GM10266 (cell line): ENCODE measurements around the gene CUZD1.

ENCODE experiments used
- DNase-seq: peaks from one replicate; pipeline ENCODE4 v3.0.0; 2012; ENCODE audit errors: extremely low spot score
- TF ChIP-seq, protein P1 (sequence below): IDR thresholded peaks from 2 replicates; pipeline ENCODE4 v1.5.1; 2012; ENCODE audit warnings: mild to moderate bottlenecking, low read depth; ENCODE audit not compliant: control insufficient read depth, insufficient read depth; ENCODE audit errors: missing control alignments

The CUZD1 gene

DNA sequence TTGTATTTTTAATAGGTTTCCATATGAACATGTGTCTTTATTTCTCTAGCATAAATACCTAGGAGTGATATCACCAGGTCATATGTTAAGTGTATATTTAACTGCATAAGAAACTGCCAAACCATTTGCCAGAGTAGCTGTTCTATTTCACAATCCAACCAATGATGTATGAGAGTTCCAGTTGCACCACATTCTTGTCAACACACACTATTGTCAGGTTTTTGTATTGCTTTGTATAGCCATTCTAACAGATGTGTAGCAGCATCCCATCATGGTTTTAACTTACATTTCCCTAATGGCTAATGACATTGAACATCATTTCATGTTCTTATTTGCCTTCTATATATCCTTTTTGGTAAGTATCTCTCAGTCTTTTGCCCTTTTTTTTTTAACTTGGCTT is 4.1 kb downstream of the CUZD1 start:
- no peak for DNase-seq
- TF ChIP-seq, protein P1, sequence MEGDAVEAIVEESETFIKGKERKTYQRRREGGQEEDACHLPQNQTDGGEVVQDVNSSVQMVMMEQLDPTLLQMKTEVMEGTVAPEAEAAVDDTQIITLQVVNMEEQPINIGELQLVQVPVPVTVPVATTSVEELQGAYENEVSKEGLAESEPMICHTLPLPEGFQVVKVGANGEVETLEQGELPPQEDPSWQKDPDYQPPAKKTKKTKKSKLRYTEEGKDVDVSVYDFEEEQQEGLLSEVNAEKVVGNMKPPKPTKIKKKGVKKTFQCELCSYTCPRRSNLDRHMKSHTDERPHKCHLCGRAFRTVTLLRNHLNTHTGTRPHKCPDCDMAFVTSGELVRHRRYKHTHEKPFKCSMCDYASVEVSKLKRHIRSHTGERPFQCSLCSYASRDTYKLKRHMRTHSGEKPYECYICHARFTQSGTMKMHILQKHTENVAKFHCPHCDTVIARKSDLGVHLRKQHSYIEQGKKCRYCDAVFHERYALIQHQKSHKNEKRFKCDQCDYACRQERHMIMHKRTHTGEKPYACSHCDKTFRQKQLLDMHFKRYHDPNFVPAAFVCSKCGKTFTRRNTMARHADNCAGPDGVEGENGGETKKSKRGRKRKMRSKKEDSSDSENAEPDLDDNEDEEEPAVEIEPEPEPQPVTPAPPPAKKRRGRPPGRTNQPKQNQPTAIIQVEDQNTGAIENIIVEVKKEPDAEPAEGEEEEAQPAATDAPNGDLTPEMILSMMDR: no peak

DNA sequence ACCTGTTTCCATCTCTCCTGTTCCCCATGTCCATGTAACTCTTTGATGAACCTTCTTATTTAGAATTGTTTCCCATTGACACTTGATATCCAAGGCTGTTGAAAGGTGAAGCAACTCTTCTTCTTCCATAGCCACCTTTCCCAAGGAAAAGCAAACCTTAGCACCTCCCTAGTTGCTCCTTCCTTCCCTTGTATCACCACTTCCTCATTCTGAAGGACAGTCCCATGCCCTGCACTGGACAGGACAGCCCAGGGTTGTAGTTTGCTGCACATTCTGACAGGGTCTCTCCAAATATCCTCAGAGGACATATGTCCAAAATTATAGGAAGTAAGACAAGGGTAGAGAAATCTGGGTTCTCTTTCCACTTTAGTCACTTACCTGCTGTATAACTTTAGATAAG is 6.2 kb downstream of the CUZD1 start:
- TF ChIP-seq, protein P1: no peak
- DNase-seq: no peak

DNA sequence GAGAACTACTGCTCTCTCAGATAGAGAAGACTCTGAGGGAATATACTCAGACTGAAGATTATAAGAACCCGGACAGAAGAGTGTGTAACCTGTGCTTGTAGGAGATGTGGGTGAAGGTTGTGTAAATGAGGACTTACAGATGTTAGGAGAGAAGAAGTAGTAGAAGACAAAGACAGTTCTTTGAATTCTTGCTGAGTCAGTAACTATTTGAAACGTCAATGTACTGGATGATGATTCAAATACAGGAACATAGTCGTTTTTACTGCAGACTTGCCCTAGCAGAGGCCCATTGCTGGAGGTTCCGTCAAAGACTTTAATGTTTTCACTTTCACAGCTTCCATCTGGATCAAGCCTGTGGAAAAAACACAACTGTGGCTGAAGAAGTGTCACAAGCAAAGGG is 6.8 kb downstream of the CUZD1 start:
- DNase-seq: no peak
- TF ChIP-seq, protein P1: no peak

DNA sequence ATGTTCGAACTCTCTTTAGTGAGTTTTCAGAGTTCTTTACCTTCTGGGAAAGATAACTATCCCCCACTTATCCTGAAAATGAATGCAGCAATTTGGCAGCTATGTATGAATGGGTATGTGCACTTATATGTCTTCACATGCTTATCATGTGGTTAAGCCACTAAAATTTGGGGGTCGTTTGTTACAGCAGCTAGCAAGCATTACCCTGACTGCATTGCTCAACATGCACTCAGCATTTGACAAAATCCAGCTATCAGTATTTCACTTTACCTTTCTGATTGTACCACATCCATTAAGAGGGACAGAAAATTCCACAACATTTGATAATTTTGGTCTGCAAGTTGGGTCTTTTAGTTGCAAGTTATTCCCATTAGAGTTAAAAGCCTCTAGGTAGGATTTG is 9.7 kb downstream of the CUZD1 start:
- TF ChIP-seq, protein P1: no peak
- DNase-seq: no peak

DNA sequence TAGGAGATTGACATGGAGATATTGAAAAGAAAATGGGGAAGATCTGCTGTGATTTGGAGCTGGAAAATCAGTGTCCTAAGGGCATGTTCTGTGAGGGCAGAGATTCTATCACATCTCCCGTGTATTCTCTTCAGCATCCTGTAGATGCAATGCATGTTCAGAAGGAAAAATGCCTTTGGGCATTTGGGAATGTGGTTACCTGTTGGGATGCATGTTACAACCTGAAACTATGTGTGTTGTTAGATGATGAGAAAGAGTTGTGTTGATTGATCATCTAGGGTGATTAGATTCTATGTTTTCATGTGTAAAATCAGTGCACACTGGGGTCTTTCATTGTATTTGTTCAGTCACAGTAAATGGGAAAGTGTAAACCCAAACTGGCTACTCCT is 14.7 kb downstream of the CUZD1 start:
- TF ChIP-seq, protein P1: no peak
- DNase-seq: no peak

DNA sequence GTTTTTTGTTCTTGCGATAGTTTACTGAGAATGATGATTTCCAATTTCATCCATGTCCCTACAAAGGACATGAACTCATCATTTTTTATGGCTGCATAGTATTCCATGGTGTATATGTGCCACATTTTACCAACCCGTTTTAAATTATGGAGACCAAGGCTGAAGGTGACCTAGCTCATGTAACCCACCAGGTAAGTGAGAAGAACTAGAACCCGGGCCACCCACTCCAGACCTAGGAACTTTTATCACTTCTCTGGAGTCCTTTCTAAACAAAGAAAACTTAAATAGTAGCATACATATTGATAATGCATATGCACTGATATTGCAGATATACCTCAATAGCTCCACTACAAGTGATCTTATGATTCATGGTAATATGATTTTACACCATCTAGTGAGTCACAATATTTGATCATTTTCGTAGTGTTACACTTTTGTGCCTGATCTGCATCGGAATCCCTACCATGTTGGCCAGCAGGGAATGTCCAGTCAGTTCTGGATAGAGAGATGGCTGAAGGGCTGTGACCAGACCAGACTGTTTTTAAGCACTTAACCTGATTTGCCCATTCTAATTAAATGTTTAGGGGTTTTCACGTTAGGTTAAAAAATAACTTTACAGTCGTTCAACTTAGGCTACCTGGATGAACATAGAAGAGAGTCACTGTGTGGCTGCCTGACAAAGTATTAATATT is 15.2 kb downstream of the CUZD1 start:
- no peak for DNase-seq
- TF ChIP-seq, protein P1: no peak

DNA sequence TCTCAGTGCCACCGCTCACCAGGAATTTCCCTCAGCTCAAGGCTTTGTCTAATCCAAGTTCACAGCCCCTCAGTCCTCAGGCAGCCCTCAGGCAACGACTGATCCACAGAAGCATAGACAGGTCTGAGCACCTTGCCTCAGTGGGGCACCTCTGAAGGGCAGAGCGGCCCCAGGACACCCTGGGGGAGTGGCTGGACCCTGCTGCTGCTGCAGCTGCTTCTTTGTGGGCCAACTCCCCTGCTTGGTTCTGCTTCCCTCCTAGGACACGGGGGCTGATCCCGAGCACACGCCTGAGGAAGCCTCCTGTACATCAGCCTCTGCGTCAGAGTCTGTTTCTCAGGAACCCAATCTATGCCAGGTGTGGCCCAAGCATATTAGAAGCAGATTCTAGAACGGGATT is 16.2 kb downstream of the CUZD1 start:
- TF ChIP-seq, protein P1: no peak
- no peak for DNase-seq
